ENCODE data around the gene MYO1D.

The MYO1D gene

GRCh38 chr17:32854207-32854606, 22.7 kb downstream of the MYO1D start:
- no peak for DNase-seq

DNA sequence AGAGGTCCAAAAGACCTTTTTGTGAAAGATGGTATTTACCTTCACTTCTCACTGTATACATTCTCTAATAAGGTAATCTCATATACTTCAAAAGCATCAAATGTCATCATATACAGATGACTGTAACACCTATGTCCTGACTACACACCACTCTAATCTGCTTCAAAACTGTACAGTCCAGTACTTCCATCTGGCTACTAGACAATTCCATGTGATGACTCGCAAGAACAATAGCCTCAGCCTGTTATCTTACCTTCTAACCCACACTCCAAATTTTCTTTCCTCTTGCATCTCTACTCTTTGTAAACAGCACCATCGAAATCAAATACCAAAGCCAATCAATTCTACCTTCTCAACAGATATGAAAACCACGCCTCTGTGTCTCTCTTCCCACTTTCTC, 24.1 kb downstream of the MYO1D start:
- DNase-seq, result no peak

DNA sequence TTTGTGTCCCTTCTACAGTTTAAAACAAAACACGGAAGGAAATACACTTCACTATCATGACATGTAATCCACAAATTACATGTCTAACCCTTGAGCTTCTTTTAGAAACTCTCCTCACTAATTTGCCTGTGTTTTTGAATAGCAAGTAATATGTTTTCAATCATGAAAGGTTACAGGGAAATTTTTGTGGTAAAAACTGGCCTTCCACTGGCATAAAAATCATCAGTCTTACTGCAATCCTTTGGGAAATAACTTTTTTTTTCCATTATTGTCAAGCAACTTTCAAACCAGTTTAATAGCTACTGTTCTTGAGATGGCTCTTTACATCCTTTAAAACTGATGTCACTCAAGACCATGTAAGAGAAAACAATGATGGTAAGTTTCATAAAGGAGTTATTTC, 27.0 kb downstream of the MYO1D start:
- no peak for DNase-seq

DNA sequence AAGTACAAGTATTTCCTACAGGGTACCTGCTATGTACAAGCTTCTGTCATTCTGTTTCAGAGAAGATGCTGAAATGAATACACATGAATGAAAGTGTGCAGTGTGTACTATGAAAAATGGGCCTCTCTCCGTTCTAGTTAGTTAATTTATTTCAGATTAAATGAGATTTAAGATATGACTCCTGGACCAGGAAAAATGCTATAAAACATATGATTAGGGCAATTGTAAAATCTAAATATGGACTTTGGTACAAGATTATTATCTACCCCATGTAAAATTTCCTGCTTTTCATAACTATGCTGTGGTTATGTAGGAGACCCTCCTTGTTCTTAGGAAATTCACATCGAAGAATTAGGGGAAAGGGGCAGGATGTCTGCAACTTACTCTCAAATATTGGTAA, 28.9 kb downstream of the MYO1D start:
- no peak for DNase-seq

GRCh38 chr17:32846143-32846542, 30.8 kb downstream of the MYO1D start:
- DNase-seq, result no peak

- no peak for DNase-seq
These were observed 36.7 kb downstream of the MYO1D start for GRCh38 chr17:32840241-32840640.

- DNase-seq, result no peak
These were observed 40.4 kb downstream of the MYO1D start for GRCh38 chr17:32836527-32836926.

- DNase-seq, result no peak
These were observed 41.6 kb downstream of the MYO1D start for GRCh38 chr17:32835291-32835761.

GRCh38 chr17:32834104-32834503, 42.8 kb downstream of the MYO1D start:
- DNase-seq, result no peak

GRCh38 chr17:32833526-32833925, 43.4 kb downstream of the MYO1D start:
- DNase-seq, result no peak

- DNase-seq, result no peak
These were observed 43.8 kb downstream of the MYO1D start for GRCh38 chr17:32833076-32833475.

DNA sequence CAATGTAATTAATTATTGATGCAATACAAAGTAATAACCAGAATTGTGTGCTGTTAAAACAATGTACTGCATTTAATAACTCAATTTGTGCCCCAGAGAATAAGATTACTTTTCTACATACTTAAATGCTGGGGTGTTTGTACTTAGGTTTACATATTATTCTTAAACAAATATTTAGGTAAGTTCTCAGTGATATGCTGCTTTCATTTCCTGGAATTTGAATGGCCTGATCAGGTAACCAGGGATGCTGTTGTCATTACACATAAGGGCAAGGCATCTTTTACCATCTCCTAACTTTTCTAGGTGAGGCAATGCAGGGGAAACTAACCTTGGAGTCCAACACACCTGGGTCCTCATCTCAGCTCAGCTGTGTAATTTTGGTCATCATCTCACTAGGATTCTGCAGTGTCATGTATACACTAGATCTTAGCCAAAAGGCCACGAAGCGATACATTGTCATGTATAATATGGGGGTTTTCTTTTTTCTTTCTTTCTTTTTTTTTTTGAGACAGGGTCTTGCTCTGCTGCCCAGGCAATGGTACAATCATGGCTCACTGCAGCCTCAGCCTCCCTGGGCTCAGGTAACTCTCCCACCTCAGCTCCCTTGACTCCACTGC, 45.2 kb downstream of the MYO1D start:
- no peak for DNase-seq

GRCh38 chr17:32831223-32831622, 45.7 kb downstream of the MYO1D start:
- no peak for DNase-seq

- no peak for DNase-seq
These were observed 48.1 kb downstream of the MYO1D start for GRCh38 chr17:32828822-32829221.

- DNase-seq, result no peak
These were observed 49.7 kb downstream of the MYO1D start for GRCh38 chr17:32827227-32827626.

DNA sequence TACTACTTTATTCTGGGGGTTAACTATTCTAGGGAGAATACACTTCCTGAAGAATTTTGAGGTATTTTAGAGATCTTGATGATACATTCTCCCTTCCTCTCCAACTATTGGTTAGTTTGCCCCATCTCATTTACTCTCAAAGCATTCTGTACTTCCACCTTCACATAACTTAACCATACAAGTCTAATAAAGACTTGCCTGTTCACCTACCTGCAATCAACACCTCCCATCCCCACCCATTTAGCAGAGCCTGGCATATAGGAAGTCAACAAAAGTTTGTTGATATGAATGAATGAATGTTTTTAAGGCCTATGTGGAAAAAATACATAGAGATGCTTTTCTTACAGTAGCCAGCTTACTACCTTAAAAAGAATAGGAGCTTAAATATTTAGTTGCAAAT, 50.8 kb downstream of the MYO1D start:
- no peak for DNase-seq

- DNase-seq, result no peak
These were observed 52.6 kb downstream of the MYO1D start for GRCh38 chr17:32824334-32824733.

DNA sequence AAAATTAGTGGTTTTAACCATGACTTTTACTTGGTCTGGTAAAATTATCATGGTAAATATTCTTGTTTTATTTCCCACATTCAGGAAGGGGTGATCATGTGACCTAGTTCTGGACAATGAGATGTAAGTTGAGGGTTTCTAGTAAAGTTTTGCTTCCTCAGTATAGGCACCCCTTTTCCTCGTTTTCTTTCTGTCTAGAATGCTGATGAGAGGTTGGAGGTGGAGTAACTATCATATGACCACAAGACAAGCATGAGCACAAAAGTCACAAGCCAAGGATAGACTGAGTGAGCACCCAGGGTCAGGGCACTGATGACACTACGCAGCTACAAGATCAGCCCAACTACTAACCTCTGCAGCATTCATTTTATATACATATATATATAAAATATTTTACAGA, 53.9 kb downstream of the MYO1D start:
- no peak for DNase-seq

DNA sequence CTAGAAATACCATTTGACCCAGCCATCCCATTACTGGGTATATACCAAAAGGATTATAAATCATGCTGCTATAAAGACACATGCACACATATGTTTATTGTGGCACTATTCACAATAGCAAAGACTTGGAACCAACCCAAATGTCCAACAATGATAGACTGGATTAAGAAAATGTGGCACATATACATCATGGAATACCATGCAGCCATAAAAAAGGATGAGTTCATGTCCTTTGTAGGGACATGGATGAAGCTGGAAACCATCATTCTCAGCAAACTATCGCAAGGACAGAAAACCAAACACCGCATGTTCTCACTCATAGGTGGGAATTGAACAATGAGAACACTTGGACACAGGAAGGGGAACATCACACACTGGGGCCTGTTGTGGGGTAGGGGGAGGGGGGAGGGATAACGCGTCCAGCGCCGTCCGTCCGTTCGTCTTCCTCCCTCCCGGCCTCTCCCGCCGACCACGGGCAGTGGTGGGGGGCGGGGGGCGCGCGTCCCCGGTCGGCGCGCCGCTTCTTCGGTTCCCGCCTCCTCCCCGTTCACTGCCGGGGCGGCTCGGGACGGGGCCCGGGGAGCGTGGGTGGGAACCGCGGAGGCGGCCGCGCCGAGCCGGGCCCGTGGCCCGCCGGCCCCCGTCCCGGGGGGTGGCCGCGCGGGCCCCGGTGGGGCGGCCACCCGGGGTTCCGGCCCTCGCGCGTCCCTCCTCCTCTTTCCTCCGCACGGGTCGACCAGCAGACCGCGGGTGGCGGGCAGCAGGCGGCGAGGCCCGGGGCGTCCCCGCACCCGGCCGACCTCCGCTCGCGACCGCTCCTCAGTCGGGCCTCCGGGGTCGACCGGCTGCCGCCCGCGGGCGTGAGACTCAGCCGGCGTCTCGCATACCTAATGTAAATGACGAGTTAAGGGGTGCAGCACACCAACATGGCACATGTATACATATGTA, 54.7 kb downstream of the MYO1D start:
- DNase-seq, result peak; percentile 10

DNA sequence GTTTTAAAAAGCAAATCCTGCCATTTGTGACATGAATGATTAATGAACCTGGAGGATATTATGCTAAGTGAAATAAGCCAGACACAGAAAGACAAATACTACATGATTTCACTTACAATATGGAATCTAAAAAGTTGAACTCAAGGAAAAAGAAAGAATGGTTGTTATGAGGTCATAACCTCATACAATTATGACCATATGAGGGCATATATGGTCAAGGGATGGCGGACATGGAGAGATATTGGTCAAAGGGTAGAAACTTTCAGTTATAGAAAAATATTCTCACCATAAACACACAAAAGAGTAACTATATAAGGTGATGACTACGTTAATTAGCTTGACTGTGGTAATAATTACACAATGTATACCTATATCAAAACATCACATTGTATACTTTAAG, 56.5 kb downstream of the MYO1D start:
- no peak for DNase-seq

- no peak for DNase-seq
These were observed 57.1 kb downstream of the MYO1D start for GRCh38 chr17:32819787-32820186.

DNA sequence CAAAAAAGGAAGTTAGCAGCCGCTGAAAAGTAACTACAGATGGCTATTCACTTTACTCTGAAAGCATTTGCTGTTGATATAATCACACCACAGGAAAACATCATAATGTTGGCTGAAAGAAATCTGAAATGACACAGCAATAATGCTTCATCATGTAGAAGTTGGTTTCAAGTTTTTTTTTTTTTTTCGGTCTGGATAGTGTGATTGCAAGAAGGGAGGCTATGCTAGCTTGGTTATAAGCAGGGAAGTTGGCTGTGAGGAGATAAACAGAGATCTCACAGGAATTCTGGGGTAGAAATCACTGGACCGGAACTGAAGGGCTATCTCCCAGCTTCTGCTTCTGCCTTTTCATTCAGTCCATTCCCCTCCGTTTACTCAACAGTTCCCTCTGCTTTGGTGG, 57.9 kb downstream of the MYO1D start:
- DNase-seq, result no peak

DNA sequence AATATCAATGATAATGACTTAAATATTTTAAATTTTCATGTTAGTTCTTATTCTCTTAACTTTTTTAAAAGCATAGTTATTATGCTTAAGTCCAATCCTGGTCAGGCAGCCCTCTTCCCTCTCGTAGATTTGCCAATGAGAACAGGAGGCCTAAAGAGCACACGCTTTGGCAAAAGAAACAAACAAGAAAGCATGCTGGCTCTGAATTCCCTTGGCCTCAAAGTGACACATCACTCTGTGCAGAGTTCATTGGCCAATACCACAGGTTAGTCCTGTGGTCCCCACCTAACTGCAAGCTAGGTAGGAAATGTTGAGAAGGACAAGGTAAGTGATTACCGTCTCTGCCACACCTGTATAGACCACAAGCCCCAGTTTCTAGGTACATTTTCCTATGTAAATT, 61.5 kb downstream of the MYO1D start:
- DNase-seq, result no peak

GRCh38 chr17:32814836-32815235, 62.1 kb downstream of the MYO1D start:
- no peak for DNase-seq

All from activated naive CD4-positive, alpha-beta T cell treated with anti-CD3 and anti-CD28 coated beads, Interleukin-2, amount 50 U/mL, for 16 hours (primary cell).